ENCODE measurements around the gene KIF23. TPM values are rescaled to one million over a fixed set of nuclear protein-coding genes. Genes with fewer than 3 reads are reported as not detected.
A peak's percentile ranks its signal among the peaks of the same experiment; 100 is the strongest.

The KIF23 gene
- total and polyA plus RNA-seq, 2 experiments from 2014 or later: 12.3 to 58.9 TPM

GRCh38 chr15:69407719-69408400, 6.3 kb upstream of the KIF23 start:
- DNase-seq (ENCODE audit: low read depth in 1 of 2, low spot score in 1 of 2): no peak
- Histone ChIP-seq H3K4me3 (no peak overlapping the region), H3K9me3 (ENCODE audit: low read depth) (no peaks in the 10 kb centered on the region), H3K27me3 (no peaks in the 10 kb centered on the region), H3K27ac (no peak overlapping the region), H3K36me3 (no peaks in the 10 kb centered on the region), H3K4me1 (ENCODE audit: low read depth) (no peaks in the 10 kb centered on the region)
- no peak for TF ChIP-seq CTCF (IDR thresholded peaks at IDR 0.05; ENCODE audit: low read depth, low read length)

GRCh38 chr15:69408841-69409240, 5.3 kb upstream of the KIF23 start:
- TF ChIP-seq CTCF (IDR thresholded peaks at IDR 0.05; ENCODE audit: low read depth, low read length): no peak
- no peaks in the 10 kb centered on the region for H3K36me3 ChIP-seq
- H3K9me3 ChIP-seq (ENCODE audit: low read depth): no peaks in the 10 kb centered on the region

GRCh38 chr15:69410248-69410874, 3.8 kb upstream of the KIF23 start:
- Histone ChIP-seq H3K9me3 (ENCODE audit: low read depth) (no peaks in the 10 kb centered on the region), H3K4me1 (ENCODE audit: low read depth) (peaks cover 5% of the 10 kb centered on the region), H3K27me3 (no peaks in the 10 kb centered on the region), H3K27ac (no peak overlapping the region), H3K4me3 (no peak overlapping the region), H3K36me3 (no peaks in the 10 kb centered on the region)
- peak; percentile 14 for TF ChIP-seq CTCF (IDR thresholded peaks at IDR 0.05; ENCODE audit: low read depth, low read length)
- peak in 1 of 2 donors; percentile 44 for DNase-seq (ENCODE audit: low read depth in 1 of 2, low spot score in 1 of 2)

More at GRCh38 chr15:69408841-69409240, 5.3 kb upstream of the KIF23 start:
- Histone ChIP-seq H3K4me3 (no peak overlapping the region), H3K27ac (no peak overlapping the region), H3K27me3 (no peaks in the 10 kb centered on the region), H3K4me1 (ENCODE audit: low read depth) (no peaks in the 10 kb centered on the region)
- DNase-seq (ENCODE audit: low read depth in 1 of 2, low spot score in 1 of 2): no peak

- no peak for TF ChIP-seq CTCF (IDR thresholded peaks at IDR 0.05; ENCODE audit: low read depth, low read length)
- no peaks in the 10 kb centered on the region for H3K27me3 ChIP-seq
- H3K4me3 ChIP-seq: no peak overlapping the region
- H3K9me3 ChIP-seq (ENCODE audit: low read depth): no peaks in the 10 kb centered on the region
- H3K27ac ChIP-seq: no peak overlapping the region
- peaks cover 8% of the 10 kb centered on the region for H3K4me1 ChIP-seq (ENCODE audit: low read depth)
- no peak for DNase-seq (ENCODE audit: low read depth in 1 of 2, low spot score in 1 of 2)
- no peaks in the 10 kb centered on the region for H3K36me3 ChIP-seq
These were observed 1.9 kb upstream of the KIF23 start for GRCh38 chr15:69412274-69412673.

- Histone ChIP-seq H3K27ac (no peak overlapping the region), H3K9me3 (ENCODE audit: low read depth) (no peaks in the 10 kb centered on the region)
These were observed 1.4 kb upstream of the KIF23 start for GRCh38 chr15:69412701-69413100.

More at GRCh38 chr15:69412701-69413100, 1.4 kb upstream of the KIF23 start:
- H3K27me3 ChIP-seq: no peaks in the 10 kb centered on the region
- DNase-seq (ENCODE audit: low read depth in 1 of 2, low spot score in 1 of 2): no peak
- TF ChIP-seq CTCF (IDR thresholded peaks at IDR 0.05; ENCODE audit: low read depth, low read length): no peak
- H3K4me3 ChIP-seq: no peak overlapping the region
- H3K4me1 ChIP-seq (ENCODE audit: low read depth): peaks cover 8% of the 10 kb centered on the region
- H3K36me3 ChIP-seq: no peaks in the 10 kb centered on the region
